Measurements from ENCODE around the gene SH3RF1.

SH3RF1 gene

GRCh38 chr4:169124661-169125060, 146.1 kb downstream of the SH3RF1 start:
- no peaks in the 10 kb centered on the region for H3K9me3 Mint-ChIP-seq
- H3K27ac Mint-ChIP-seq: no peak overlapping the region
- ATAC-seq (replicated peaks) (no peak), DNase-seq (no peak)
- H3K27me3 Mint-ChIP-seq: peaks cover 14 to 17% of the 10 kb centered on the region in 2 donors
- H3K4me3 Mint-ChIP-seq: no peak overlapping the region
- H3K4me1 Mint-ChIP-seq (ENCODE audit: low read depth in 2 of 2): no peaks in the 10 kb centered on the region
- no peaks in the 10 kb centered on the region for H3K36me3 Mint-ChIP-seq (ENCODE audit: insufficient read depth)

GRCh38 chr4:169122422-169122821, 148.3 kb downstream of the SH3RF1 start:
- Mint-ChIP-seq H3K36me3 (ENCODE audit: insufficient read depth) (no peaks in the 10 kb centered on the region), H3K27ac (no peak overlapping the region), H3K4me3 (no peak overlapping the region), H3K27me3 (peaks cover 14 to 17% of the 10 kb centered on the region in 2 donors), H3K4me1 (ENCODE audit: low read depth in 2 of 2) (no peaks in the 10 kb centered on the region), H3K9me3 (no peaks in the 10 kb centered on the region)
- ATAC-seq (replicated peaks): no peak
- DNase-seq: no peak

- Mint-ChIP-seq H3K36me3 (ENCODE audit: insufficient read depth) (no peaks in the 10 kb centered on the region), H3K27me3 (peaks cover 14 to 17% of the 10 kb centered on the region in 2 donors), H3K4me3 (no peak overlapping the region), H3K4me1 (ENCODE audit: low read depth in 2 of 2) (no peaks in the 10 kb centered on the region), H3K9me3 (no peaks in the 10 kb centered on the region), H3K27ac (no peak overlapping the region)
- no peak for DNase-seq
- no peak for ATAC-seq (replicated peaks)
These were observed 148.8 kb downstream of the SH3RF1 start for GRCh38 chr4:169121861-169122382.

- Mint-ChIP-seq H3K4me1 (ENCODE audit: low read depth in 2 of 2) (no peaks in the 10 kb centered on the region), H3K4me3 (no peak overlapping the region), H3K9me3 (no peaks in the 10 kb centered on the region), H3K36me3 (ENCODE audit: insufficient read depth) (no peaks in the 10 kb centered on the region), H3K27ac (no peak overlapping the region), H3K27me3 (peaks cover 14 to 17% of the 10 kb centered on the region in 2 donors)
- ATAC-seq (replicated peaks) (no peak), DNase-seq (no peak)
These were observed 150.1 kb downstream of the SH3RF1 start for GRCh38 chr4:169120624-169121023.

- peaks cover 14 to 17% of the 10 kb centered on the region in 2 donors for H3K27me3 Mint-ChIP-seq
- H3K36me3 Mint-ChIP-seq (ENCODE audit: insufficient read depth): no peaks in the 10 kb centered on the region
- H3K4me3 Mint-ChIP-seq: no peak overlapping the region
- no peaks in the 10 kb centered on the region for H3K9me3 Mint-ChIP-seq
- H3K4me1 Mint-ChIP-seq (ENCODE audit: low read depth in 2 of 2): no peaks in the 10 kb centered on the region
- DNase-seq (no peak), ATAC-seq (replicated peaks) (no peak)
- H3K27ac Mint-ChIP-seq: no peak overlapping the region
These were observed 151.2 kb downstream of the SH3RF1 start for GRCh38 chr4:169119536-169119935.

GRCh38 chr4:169117591-169118081, 153.1 kb downstream of the SH3RF1 start:
- Mint-ChIP-seq H3K9me3 (no peaks in the 10 kb centered on the region), H3K4me1 (ENCODE audit: low read depth in 2 of 2) (no peaks in the 10 kb centered on the region), H3K4me3 (no peak overlapping the region), H3K27ac (no peak overlapping the region), H3K36me3 (ENCODE audit: insufficient read depth) (no peaks in the 10 kb centered on the region), H3K27me3 (peaks cover 14 to 17% of the 10 kb centered on the region in 2 donors)
- no peak for DNase-seq
- ATAC-seq (replicated peaks): no peak

- Mint-ChIP-seq H3K4me1 (ENCODE audit: low read depth in 2 of 2) (no peaks in the 10 kb centered on the region), H3K36me3 (ENCODE audit: insufficient read depth) (no peaks in the 10 kb centered on the region), H3K27ac (no peak overlapping the region), H3K4me3 (no peak overlapping the region), H3K27me3 (peaks cover 4 to 8% of the 10 kb centered on the region in 2 donors), H3K9me3 (no peaks in the 10 kb centered on the region)
- no peak for DNase-seq
- no peak for ATAC-seq (replicated peaks)
These were observed 154.4 kb downstream of the SH3RF1 start for GRCh38 chr4:169116270-169116901.

GRCh38 chr4:169115897-169116254, 154.9 kb downstream of the SH3RF1 start:
- no peaks in the 10 kb centered on the region for H3K9me3 Mint-ChIP-seq

GRCh38 chr4:169115144-169115896, 155.4 kb downstream of the SH3RF1 start:
- Mint-ChIP-seq H3K27me3 (no peaks in the 10 kb centered on the region), H3K4me1 (ENCODE audit: low read depth in 2 of 2) (no peaks in the 10 kb centered on the region), H3K27ac (no peak overlapping the region), H3K9me3 (no peaks in the 10 kb centered on the region), H3K4me3 (no peak overlapping the region), H3K36me3 (ENCODE audit: insufficient read depth) (no peaks in the 10 kb centered on the region)
- ATAC-seq (replicated peaks) (no peak), DNase-seq (no peak)

More at GRCh38 chr4:169115897-169116254, 154.9 kb downstream of the SH3RF1 start:
- no peaks in the 10 kb centered on the region for H3K36me3 Mint-ChIP-seq (ENCODE audit: insufficient read depth)
- ATAC-seq (replicated peaks) (no peak), DNase-seq (no peak)
- H3K27me3 Mint-ChIP-seq: peaks cover 0 to 3% of the 10 kb centered on the region in 2 donors
- no peaks in the 10 kb centered on the region for H3K4me1 Mint-ChIP-seq (ENCODE audit: low read depth in 2 of 2)
- no peak overlapping the region for H3K4me3 Mint-ChIP-seq
- no peak overlapping the region for H3K27ac Mint-ChIP-seq

- no peaks in the 10 kb centered on the region for H3K4me1 Mint-ChIP-seq (ENCODE audit: low read depth in 2 of 2)
- H3K36me3 Mint-ChIP-seq (ENCODE audit: insufficient read depth): no peaks in the 10 kb centered on the region
- H3K4me3 Mint-ChIP-seq: no peak overlapping the region
- no peaks in the 10 kb centered on the region for H3K9me3 Mint-ChIP-seq
- no peaks in the 10 kb centered on the region for H3K27me3 Mint-ChIP-seq
- DNase-seq (no peak), ATAC-seq (replicated peaks) (no peak)
- H3K27ac Mint-ChIP-seq: no peak overlapping the region
These were observed 156.3 kb downstream of the SH3RF1 start for GRCh38 chr4:169114341-169114974.

GRCh38 chr4:169110633-169111032, 160.1 kb downstream of the SH3RF1 start:
- no peaks in the 10 kb centered on the region for H3K4me1 Mint-ChIP-seq (ENCODE audit: low read depth in 2 of 2)

GRCh38 chr4:169109035-169109675, 161.6 kb downstream of the SH3RF1 start:
- no peak overlapping the region for H3K4me3 Mint-ChIP-seq
- DNase-seq (no peak), ATAC-seq (replicated peaks) (no peak)
- H3K36me3 Mint-ChIP-seq (ENCODE audit: insufficient read depth): no peaks in the 10 kb centered on the region
- no peak overlapping the region for H3K27ac Mint-ChIP-seq
- no peaks in the 10 kb centered on the region for H3K9me3 Mint-ChIP-seq
- peaks cover 2 to 16% of the 10 kb centered on the region in 2 donors for H3K27me3 Mint-ChIP-seq
- H3K4me1 Mint-ChIP-seq (ENCODE audit: low read depth in 2 of 2): no peaks in the 10 kb centered on the region

More at GRCh38 chr4:169110633-169111032, 160.1 kb downstream of the SH3RF1 start:
- Mint-ChIP-seq H3K27me3 (peaks cover 0 to 13% of the 10 kb centered on the region in 2 donors), H3K36me3 (ENCODE audit: insufficient read depth) (no peaks in the 10 kb centered on the region), H3K4me3 (no peak overlapping the region), H3K9me3 (no peaks in the 10 kb centered on the region), H3K27ac (no peak overlapping the region)
- no peak for ATAC-seq (replicated peaks)
- no peak for DNase-seq

- Mint-ChIP-seq H3K4me3 (no peak overlapping the region), H3K4me1 (ENCODE audit: low read depth in 2 of 2) (no peaks in the 10 kb centered on the region), H3K36me3 (ENCODE audit: insufficient read depth) (no peaks in the 10 kb centered on the region), H3K27me3 (peaks cover 7 to 23% of the 10 kb centered on the region in 2 donors), H3K27ac (no peak overlapping the region), H3K9me3 (no peaks in the 10 kb centered on the region)
- DNase-seq (no peak), ATAC-seq (replicated peaks) (no peak)
These were observed 162.5 kb downstream of the SH3RF1 start for GRCh38 chr4:169108303-169108702.
